GM03348 (cell line): ENCODE results near the gene JDP2.

Experiments
- DNase-seq: peaks from one replicate; pipeline ENCODE4 v3.0.0; 2012; ENCODE audit warnings: low spot score

The JDP2 gene

GRCh38 chr14:75484711-75485429 is 57.0 kb downstream of the JDP2 start:
- no peak for DNase-seq

GRCh38 chr14:75486318-75486717 is 58.5 kb downstream of the JDP2 start:
- no peak for DNase-seq

- no peak for DNase-seq
Observed at GRCh38 chr14:75487155-75487671, 59.4 kb downstream of the JDP2 start.

GRCh38 chr14:75489480-75489837 is 61.6 kb downstream of the JDP2 start:
- DNase-seq, result no peak

- DNase-seq, result no peak
Observed at GRCh38 chr14:75491376-75491978, 63.7 kb downstream of the JDP2 start.

GRCh38 chr14:75492832-75493591 is 65.2 kb downstream of the JDP2 start:
- no peak for DNase-seq

GRCh38 chr14:75493592-75494087 is 65.8 kb downstream of the JDP2 start:
- no peak for DNase-seq

- DNase-seq, result no peak
Observed at GRCh38 chr14:75494896-75495295, 67.1 kb downstream of the JDP2 start.

- no peak for DNase-seq
Observed at GRCh38 chr14:75495399-75495798, 67.6 kb downstream of the JDP2 start.

- no peak for DNase-seq
Observed at GRCh38 chr14:75495882-75496281, 68.1 kb downstream of the JDP2 start.

GRCh38 chr14:75496755-75497154 is 68.9 kb downstream of the JDP2 start:
- DNase-seq, result no peak

GRCh38 chr14:75497191-75497590 is 69.4 kb downstream of the JDP2 start:
- no peak for DNase-seq

- DNase-seq, result no peak
Observed at GRCh38 chr14:75497701-75498100, 69.9 kb downstream of the JDP2 start.

GRCh38 chr14:75499084-75499875 is 71.5 kb downstream of the JDP2 start:
- DNase-seq, result no peak

- no peak for DNase-seq
Observed at GRCh38 chr14:75501080-75501479, 73.3 kb downstream of the JDP2 start.

- no peak for DNase-seq
Observed at GRCh38 chr14:75504411-75504810, 76.6 kb downstream of the JDP2 start.

GRCh38 chr14:75506930-75507329 is 79.1 kb downstream of the JDP2 start:
- no peak for DNase-seq

GRCh38 chr14:75510547-75510946 is 82.7 kb downstream of the JDP2 start:
- DNase-seq, result no peak

GRCh38 chr14:75511201-75511600 is 83.4 kb downstream of the JDP2 start:
- DNase-seq, result no peak

GRCh38 chr14:75513911-75514672 is 86.3 kb downstream of the JDP2 start:
- DNase-seq, result no peak
